Gastroesophageal sphincter (tissue), 4 donors: Measurements from ENCODE around the gene GGN. TPM values are rescaled to one million over a fixed set of nuclear protein-coding genes. Genes with fewer than 3 reads are reported as not detected.

Experiments
- ATAC-seq: fragments of 150-250 bp; one replicate; pipeline ENCODE4 v1.9.1; 2016; ENCODE audit warnings: mild to moderate bottlenecking, moderate library complexity
- H3K27ac ChIP-seq, 4 donors: fragments of 200-600 bp; sonication (generic) in 3 of 4; 1 replicate in 3 of 4; 2 replicates in 1 of 4; pipeline ENCODE4 v1.5.1; 2016 to 2019
- H3K27me3 ChIP-seq: fragments of 200-600 bp; sonication (generic); one replicate; pipeline ENCODE4 v1.5.1; 2019
- H3K36me3 ChIP-seq, 2 donors: fragments of 200-600 bp; sonication (generic); one replicate each; pipeline ENCODE4 v1.5.1; 2019; ENCODE audit warnings: control low read depth in 1 of 2
- H3K4me1 ChIP-seq, 3 donors: fragments of 200-600 bp; sonication (generic); 1 replicate in 2 of 3; 2 replicates in 1 of 3; pipeline ENCODE4 v1.5.1; 2016 to 2019; ENCODE audit warnings: control low read depth in 2 of 3
- H3K4me3 ChIP-seq, 2 donors: fragments of 200-600 bp; sonication (generic); one replicate each; pipeline ENCODE4 v1.5.1; 2019; ENCODE audit warnings: mild to moderate bottlenecking in 1 of 2, moderate library complexity in 1 of 2
- H3K9me3 ChIP-seq, 3 donors: fragments of 200-600 bp; sonication (generic); one replicate each; pipeline ENCODE4 v1.5.1; 2017 to 2019; ENCODE audit warnings: control low read depth in 2 of 3
- CTCF ChIP-seq, 4 experiments: fragments of 200-600 bp in 2 of 4; fragments of 450-650 bp in 2 of 4; sonication (generic) in 1 of 4; IDR thresholded peaks; one replicate each; pipeline ENCODE4 v1.5.1; 2017 to 2019; ENCODE audit warnings: antibody characterized with exemption in 4 of 4, mild to moderate bottlenecking in 2 of 4, moderate library complexity in 2 of 4
- EP300 ChIP-seq: sonication (generic); formaldehyde crosslinking; IDR thresholded peaks from one replicate; pipeline ENCODE4 v1.6.1; 2017; ENCODE audit warnings: antibody characterized with exemption, mild to moderate bottlenecking
- POLR2A ChIP-seq, 2 donors: fragments of 450-650 bp; IDR thresholded peaks; one replicate each; pipeline ENCODE4 v1.6.1; 2017; ENCODE audit warnings: antibody characterized with exemption in 2 of 2, mild to moderate bottlenecking in 2 of 2, moderate library complexity in 1 of 2
- POLR2AphosphoS5 ChIP-seq: sonication (generic); formaldehyde crosslinking; IDR thresholded peaks from one replicate; pipeline ENCODE4 v1.6.1; 2017; ENCODE audit warnings: antibody characterized with exemption
- WGBS, 2 donors: methylation state at CpG; one replicate each; pipeline ENCODE4 v1.1.5; 2018; ENCODE audit warnings: low coverage in 1 of 2; 5-methylcytosine and 5-hydroxymethylcytosine counted together
- total RNA-seq, 4 donors: library from RNA; depleted of rRNA; stranded (reverse); fragments of >200 nt; gene quantifications; one replicate each; pipeline ENCODE4 v1.1.0, GENCODE V29; 2016

Gene GGN
- total RNA-seq, 4 donors from 2014 or later = 0.12 TPM; not detected in 3

- peaks cover 85% of the 10 kb centered on the region for H3K27me3 ChIP-seq
- peak overlapping the region in 1 of 2 donors; percentile 38 for H3K4me3 ChIP-seq
- no peaks in the 10 kb centered on the region for H3K36me3 ChIP-seq
- no peaks in the 10 kb centered on the region for H3K9me3 ChIP-seq
- peak; percentile 68 for ATAC-seq
- no peak for TF ChIP-seq POLR2AphosphoS5
- no peak for TF ChIP-seq EP300
- no peak for TF ChIP-seq POLR2A (IDR thresholded peaks at IDR 0.05)
- TF ChIP-seq CTCF (IDR thresholded peaks at IDR 0.05) = no peak
- peak overlapping the region in 1 of 4 donors; percentile 8 for H3K27ac ChIP-seq
- 7 to 18% methylated on average over 12 to 32 of the region's 49 CpGs for WGBS, 2 donors
- H3K4me1 ChIP-seq = peaks cover 0 to 11% (median 7%) of the 10 kb centered on the region in 3 donors
Measured at GRCh38 chr19:38417544-38418506, 30.0 kb upstream of the GGN start.

- Histone ChIP-seq H3K27ac (no peak overlapping the region), H3K4me1 (peaks cover 0 to 11% (median 7%) of the 10 kb centered on the region in 3 donors), H3K27me3 (peaks cover 81% of the 10 kb centered on the region), H3K9me3 (no peaks in the 10 kb centered on the region), H3K4me3 (no peak overlapping the region), H3K36me3 (no peaks in the 10 kb centered on the region)
- no peak for TF ChIP-seq POLR2A (IDR thresholded peaks at IDR 0.05)
- TF ChIP-seq CTCF (IDR thresholded peaks at IDR 0.05) = no peak
- TF ChIP-seq EP300 = no peak
- TF ChIP-seq POLR2AphosphoS5 = no peak
- ATAC-seq = no peak
- 82 to 90% methylated on average over 2 to 6 of the region's 8 CpGs for WGBS, 2 donors
Measured at GRCh38 chr19:38417146-38417543, 29.3 kb upstream of the GGN start.

GRCh38 chr19:38413416-38413815 is 25.6 kb upstream of the GGN start:
- H3K4me1 ChIP-seq = peaks cover 0 to 11% (median 7%) of the 10 kb centered on the region in 3 donors
- H3K9me3 ChIP-seq = no peaks in the 10 kb centered on the region
- H3K27ac ChIP-seq = no peak overlapping the region
- H3K4me3 ChIP-seq = no peak overlapping the region
- no peak for ATAC-seq
- 84% methylated on average over 2 of the region's 6 CpGs; no CpG with 5 or more reads in 1 of the 2 donors for WGBS, 2 donors
- no peak for TF ChIP-seq CTCF (IDR thresholded peaks at IDR 0.05)
- TF ChIP-seq POLR2A (IDR thresholded peaks at IDR 0.05) = no peak
- no peak for TF ChIP-seq POLR2AphosphoS5
- no peak for TF ChIP-seq EP300
- H3K27me3 ChIP-seq = peaks cover 50% of the 10 kb centered on the region
- H3K36me3 ChIP-seq = peaks cover 0 to 4% of the 10 kb centered on the region in 2 donors

GRCh38 chr19:38412961-38413360 is 25.1 kb upstream of the GGN start:
- H3K4me1 ChIP-seq = peaks cover 0 to 6% (median 3%) of the 10 kb centered on the region in 3 donors
- H3K27me3 ChIP-seq = peaks cover 45% of the 10 kb centered on the region
- H3K9me3 ChIP-seq = no peaks in the 10 kb centered on the region
- H3K36me3 ChIP-seq = peaks cover 0 to 9% of the 10 kb centered on the region in 2 donors
- no peak overlapping the region for H3K4me3 ChIP-seq
- no peak overlapping the region for H3K27ac ChIP-seq
- no peak for ATAC-seq
- TF ChIP-seq POLR2AphosphoS5 (no peak), EP300 (no peak), POLR2A (IDR thresholded peaks at IDR 0.05) (no peak), CTCF (IDR thresholded peaks at IDR 0.05) (no peak)
- 69 to 80% methylated on average over 1 to 7 of the region's 11 CpGs for WGBS, 2 donors
